ENCODE data around the gene RTN4RL2. TPM values are rescaled to one million over a fixed set of nuclear protein-coding genes. Genes with fewer than 3 reads are reported as not detected.

Gene RTN4RL2
- total RNA-seq, 1 donor from 2014 or later: 4.8 TPM

DNA sequence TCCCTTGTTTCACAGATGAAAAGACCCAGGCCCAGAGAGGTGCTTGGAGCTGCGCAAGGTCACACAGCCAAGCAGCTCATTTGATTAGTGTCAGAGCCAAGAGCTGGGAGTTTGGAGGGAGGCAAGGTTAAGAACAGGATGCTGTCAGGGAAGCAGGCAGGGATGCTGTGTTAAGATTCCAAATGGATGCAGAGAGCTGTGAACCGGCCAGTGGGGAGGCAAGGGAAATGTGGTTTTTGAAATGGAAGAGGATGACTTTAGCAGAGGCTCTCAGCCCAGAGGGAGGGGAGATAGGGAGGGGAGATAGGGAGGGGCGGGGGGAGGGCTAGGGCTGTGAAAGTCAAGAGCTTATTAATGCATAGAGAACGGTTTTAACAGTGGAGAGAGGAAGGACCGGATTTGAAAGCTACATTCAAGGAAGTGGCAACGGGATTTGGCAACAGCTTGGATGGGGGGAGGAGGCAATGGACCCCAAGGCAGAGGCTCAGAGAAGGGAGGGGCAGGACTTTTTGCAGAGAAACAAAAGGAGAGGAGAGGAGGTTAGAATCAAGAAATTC, 13.0 kb downstream of the RTN4RL2 start:
- H3K4me3 ChIP-seq: no peak overlapping the region
- H3K9me3 ChIP-seq: no peaks in the 10 kb centered on the region
- TF ChIP-seq, protein P1, sequence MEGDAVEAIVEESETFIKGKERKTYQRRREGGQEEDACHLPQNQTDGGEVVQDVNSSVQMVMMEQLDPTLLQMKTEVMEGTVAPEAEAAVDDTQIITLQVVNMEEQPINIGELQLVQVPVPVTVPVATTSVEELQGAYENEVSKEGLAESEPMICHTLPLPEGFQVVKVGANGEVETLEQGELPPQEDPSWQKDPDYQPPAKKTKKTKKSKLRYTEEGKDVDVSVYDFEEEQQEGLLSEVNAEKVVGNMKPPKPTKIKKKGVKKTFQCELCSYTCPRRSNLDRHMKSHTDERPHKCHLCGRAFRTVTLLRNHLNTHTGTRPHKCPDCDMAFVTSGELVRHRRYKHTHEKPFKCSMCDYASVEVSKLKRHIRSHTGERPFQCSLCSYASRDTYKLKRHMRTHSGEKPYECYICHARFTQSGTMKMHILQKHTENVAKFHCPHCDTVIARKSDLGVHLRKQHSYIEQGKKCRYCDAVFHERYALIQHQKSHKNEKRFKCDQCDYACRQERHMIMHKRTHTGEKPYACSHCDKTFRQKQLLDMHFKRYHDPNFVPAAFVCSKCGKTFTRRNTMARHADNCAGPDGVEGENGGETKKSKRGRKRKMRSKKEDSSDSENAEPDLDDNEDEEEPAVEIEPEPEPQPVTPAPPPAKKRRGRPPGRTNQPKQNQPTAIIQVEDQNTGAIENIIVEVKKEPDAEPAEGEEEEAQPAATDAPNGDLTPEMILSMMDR (IDR thresholded peaks at IDR 0.05): no peak
- H3K27me3 ChIP-seq (ENCODE audit: low read depth): peaks cover 7% of the 10 kb centered on the region
- H3K27ac ChIP-seq: no peak overlapping the region
- no peak for ATAC-seq
- intact Hi-C loops (cut with DNase I): no loop called here
- no peak for DNase-seq
- no peaks in the 10 kb centered on the region for H3K36me3 ChIP-seq
- peaks cover 20% of the 10 kb centered on the region for H3K4me1 ChIP-seq

DNA sequence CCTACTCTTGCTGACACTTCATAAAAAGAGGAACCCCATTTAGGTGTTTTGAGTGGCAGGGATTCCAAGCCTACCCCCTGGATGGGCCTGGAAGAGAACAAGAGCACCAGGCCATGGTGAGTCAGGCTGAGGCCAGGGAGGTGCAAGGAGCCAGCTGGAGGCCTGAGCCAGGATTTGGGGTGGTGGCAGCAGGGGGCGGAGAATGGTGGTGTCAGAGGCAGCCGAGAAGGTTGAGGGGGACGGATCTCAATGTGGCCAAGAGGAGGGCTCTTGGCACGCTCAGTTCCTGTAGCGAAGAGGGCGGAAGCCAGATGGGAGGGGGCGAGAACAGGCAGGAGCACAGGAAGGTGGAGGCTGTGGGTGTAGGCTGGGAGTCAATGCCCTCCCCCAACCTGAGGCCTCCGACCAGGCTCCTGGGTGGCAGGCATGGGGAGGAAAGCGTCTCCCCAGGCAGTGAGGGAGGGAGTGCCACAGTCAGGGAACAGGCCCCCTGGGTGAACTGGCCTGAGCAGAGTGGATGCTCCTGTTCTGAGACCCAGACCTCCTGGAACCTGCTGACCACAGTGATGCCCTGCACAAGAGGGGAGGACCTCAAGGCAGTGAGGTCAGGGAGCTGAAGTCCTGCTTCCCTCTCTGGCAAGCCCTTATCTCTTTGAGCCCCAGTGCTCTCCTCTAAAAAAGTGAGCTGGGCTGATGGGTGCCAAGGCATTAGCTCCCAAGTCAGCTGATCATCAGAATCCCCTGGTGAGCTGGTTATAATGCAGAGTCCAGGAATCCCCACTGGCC, 13.9 kb downstream of the RTN4RL2 start:
- TF ChIP-seq, protein P1 (IDR thresholded peaks at IDR 0.05): no peak
- intact Hi-C loops (cut with DNase I): no loop called here
- ATAC-seq (no peak), DNase-seq (no peak)
- Histone ChIP-seq H3K9me3 (no peaks in the 10 kb centered on the region), H3K27me3 (ENCODE audit: low read depth) (peaks cover 7% of the 10 kb centered on the region), H3K4me3 (no peak overlapping the region), H3K27ac (no peak overlapping the region), H3K4me1 (peaks cover 20% of the 10 kb centered on the region), H3K36me3 (no peaks in the 10 kb centered on the region)

DNA sequence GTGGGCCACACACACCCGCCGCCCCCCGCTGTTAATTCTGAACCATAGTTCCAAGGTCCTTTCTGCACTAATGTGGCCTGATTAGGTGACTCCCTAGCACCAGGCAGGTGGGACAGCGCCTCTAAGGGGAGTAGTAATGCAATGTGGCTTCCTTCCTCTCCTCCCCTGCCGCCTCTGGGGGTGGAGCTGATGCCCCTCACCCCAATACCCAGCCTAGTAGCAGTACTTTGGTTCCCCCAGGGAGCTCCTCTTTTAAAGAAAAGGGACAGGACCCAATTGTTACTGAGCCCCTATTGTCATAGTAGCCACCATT, 14.4 kb downstream of the RTN4RL2 start:
- TF ChIP-seq, protein P1 (IDR thresholded peaks at IDR 0.05): no peak
- intact Hi-C loops (cut with DNase I): no loop called here
- H3K27me3 ChIP-seq (ENCODE audit: low read depth): peaks cover 7% of the 10 kb centered on the region
- ATAC-seq (no peak), DNase-seq (no peak)
- H3K9me3 ChIP-seq: no peaks in the 10 kb centered on the region
- peaks cover 20% of the 10 kb centered on the region for H3K4me1 ChIP-seq
- no peaks in the 10 kb centered on the region for H3K36me3 ChIP-seq
- H3K4me3 ChIP-seq: no peak overlapping the region
- no peak overlapping the region for H3K27ac ChIP-seq

DNA sequence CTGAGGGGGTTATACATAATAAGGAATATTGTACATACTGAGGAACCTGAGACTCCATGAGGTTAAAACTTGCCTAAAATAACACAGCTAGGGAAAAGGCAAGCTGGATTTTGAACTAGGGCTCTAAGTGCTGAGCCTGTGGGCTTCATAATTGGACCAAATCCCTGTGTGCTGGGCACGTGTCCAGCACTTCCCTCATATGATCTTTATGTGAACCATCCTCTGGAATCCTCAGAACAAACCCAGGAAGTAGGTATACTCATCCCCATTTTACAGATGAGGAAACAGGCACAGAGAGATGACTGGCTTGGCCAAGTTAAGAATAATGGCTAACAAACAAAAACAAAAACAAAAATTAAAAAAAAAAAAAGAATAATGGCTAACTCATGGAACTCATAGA, 14.9 kb downstream of the RTN4RL2 start:
- H3K36me3 ChIP-seq: no peaks in the 10 kb centered on the region
- TF ChIP-seq, protein P1 (IDR thresholded peaks at IDR 0.05): no peak
- no peaks in the 10 kb centered on the region for H3K9me3 ChIP-seq
- DNase-seq (no peak), ATAC-seq (no peak)
- no peak overlapping the region for H3K4me3 ChIP-seq
- intact Hi-C loops (cut with DNase I): no loop called here
- H3K27me3 ChIP-seq (ENCODE audit: low read depth): peaks cover 7% of the 10 kb centered on the region
- H3K4me1 ChIP-seq: peaks cover 20% of the 10 kb centered on the region
- no peak overlapping the region for H3K27ac ChIP-seq

DNA sequence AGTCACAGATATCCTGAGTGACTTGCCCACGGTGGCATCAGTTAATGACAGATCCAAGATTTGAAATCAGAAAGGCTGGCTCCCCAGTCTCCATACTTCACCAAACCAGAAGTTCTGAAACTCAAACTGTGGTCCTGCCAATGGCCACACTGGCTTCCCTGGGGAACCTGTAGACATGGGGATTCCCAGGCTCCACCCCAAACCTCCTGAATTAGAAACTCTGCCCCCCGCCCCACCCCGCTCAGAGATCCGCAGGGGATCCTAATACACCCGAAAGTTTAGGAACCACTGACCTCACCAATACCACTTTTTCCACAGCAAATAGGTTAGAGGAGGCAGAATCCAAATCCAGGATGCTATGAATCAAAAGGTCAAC, 15.3 kb downstream of the RTN4RL2 start:
- Histone ChIP-seq H3K4me1 (peaks cover 20% of the 10 kb centered on the region), H3K9me3 (no peaks in the 10 kb centered on the region), H3K36me3 (no peaks in the 10 kb centered on the region), H3K27ac (no peak overlapping the region), H3K27me3 (ENCODE audit: low read depth) (peaks cover 7% of the 10 kb centered on the region), H3K4me3 (no peak overlapping the region)
- DNase-seq (no peak), ATAC-seq (no peak)
- TF ChIP-seq, protein P1 (IDR thresholded peaks at IDR 0.05): no peak
- intact Hi-C loops (cut with DNase I): no loop called here
